ENCODE results near the gene ADAMTSL2.

ADAMTSL2 gene

DNA sequence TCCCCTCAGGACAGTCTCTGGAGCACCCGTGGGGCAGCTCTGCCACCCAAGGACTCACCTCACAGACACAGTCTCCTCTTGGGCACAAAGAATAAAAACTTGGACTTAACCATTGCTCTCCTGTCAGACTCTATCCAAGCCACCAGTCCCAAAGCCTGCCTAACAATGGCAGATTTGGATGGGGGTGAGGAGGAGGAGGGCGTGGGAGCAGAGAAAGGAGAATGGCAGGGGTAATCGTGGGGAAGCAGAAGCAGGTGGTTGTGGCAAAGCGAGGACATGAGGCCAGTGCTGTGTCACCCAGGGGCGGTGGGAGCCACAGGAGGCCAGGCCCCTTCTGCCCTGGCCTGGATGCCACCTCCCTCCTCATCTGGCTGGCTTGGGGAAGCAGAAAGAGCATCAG, 80.2 kb downstream of the ADAMTSL2 start:
- no peak for TF ChIP-seq ZNF274 (IDR thresholded peaks at IDR 0.05; ENCODE audit: low read depth, low read length)

DNA sequence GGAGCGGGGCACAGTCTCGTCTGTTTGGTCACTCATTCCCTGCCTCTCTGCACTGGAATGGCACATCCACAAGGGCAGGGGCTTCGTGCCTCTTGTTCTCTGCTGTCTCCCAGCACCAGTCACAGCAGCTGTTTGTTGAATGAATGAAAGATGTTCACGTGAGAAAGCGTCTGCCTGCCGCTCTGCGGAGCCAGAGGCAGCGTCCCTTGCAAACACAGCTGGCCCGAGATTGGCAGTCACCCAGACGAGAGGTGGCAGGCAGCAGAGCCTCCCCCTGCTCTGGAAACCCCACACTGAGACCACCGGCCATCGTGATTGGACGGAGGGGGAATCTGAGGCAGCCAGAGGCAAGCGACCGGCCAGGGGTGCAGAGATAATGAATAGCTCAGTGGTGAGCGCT, 80.7 kb downstream of the ADAMTSL2 start:
- TF ChIP-seq ZNF274 (IDR thresholded peaks at IDR 0.05; ENCODE audit: low read depth, low read length), result no peak

More for the DNA sequence above, 80.2 kb downstream of the ADAMTSL2 start:
- H3K4me3 ChIP-seq (ENCODE audit: low read length), result no peak overlapping the region

DNA sequence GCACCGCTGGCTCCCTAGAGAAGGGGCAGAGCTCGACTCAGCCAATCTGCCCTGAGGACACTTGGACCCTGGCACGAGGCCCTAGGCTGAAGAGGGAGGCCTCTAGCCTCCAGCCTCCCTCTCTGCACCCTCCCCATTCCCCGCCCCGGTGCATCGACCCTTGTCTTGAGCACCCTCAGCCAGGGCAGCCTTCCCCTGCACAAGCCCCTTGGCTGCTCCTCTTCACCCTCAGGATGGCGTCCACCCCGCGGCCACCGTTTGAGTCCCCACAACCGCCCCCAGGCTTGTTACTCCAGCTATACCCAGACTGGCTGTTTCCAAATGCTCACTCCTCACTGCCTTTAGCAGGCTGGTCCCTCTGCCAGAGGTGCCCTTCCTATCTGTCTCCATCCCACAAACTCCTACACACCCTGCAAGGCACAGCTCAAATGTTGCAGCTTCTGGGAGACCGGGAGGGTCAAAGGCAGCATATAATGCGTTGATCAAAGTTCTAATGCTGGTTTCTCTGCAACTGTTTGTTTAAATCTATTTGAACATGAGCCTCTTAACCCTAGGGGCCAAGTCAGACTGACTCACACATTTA, 81.2 kb downstream of the ADAMTSL2 start:
- H3K4me3 ChIP-seq (ENCODE audit: low read length), result no peak overlapping the region
- no peak for TF ChIP-seq ZNF274 (IDR thresholded peaks at IDR 0.05; ENCODE audit: low read depth, low read length)

More for the DNA sequence above, 80.7 kb downstream of the ADAMTSL2 start:
- no peak overlapping the region for H3K4me3 ChIP-seq (ENCODE audit: low read length)

DNA sequence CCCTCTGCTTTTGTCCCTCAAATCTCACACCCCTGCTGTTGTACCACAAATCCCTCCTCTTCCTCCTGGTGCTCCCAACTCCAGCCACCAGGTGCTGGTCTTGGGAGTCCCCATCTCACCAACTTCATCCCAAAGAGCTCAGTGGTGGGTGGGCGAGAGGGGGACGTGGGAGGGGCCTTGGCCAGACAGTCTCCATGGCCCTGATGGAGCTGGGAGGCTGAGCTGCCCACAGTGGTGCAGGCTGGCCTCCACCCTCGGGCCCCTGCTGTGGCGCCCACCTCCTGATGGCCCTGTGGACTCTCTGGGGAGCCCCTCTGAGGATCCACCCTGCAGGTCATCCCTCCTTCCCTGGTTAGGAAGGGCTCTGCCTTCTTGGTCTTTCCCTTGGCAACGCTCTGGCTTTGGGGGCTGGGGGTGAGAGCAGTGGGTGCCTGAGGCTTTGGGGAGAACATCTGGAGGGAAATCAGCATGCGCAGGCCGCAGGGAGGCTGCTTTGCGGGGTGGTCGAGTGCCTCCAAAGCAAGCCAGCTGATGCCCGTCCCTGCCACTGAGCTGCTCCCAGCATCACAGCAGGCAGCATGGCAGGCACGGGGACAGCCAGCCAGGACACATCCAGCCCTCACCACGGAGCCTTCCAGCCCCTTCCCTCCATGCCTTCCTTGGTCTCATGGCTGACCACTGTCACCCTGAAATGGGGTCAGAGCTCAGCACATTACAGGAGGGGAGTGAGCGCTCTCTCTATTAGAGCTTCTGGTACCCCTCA, 82.3 kb downstream of the ADAMTSL2 start:
- no peak for TF ChIP-seq ZNF274 (IDR thresholded peaks at IDR 0.05; ENCODE audit: low read depth, low read length)
- no peak overlapping the region for H3K4me3 ChIP-seq (ENCODE audit: low read length)

DNA sequence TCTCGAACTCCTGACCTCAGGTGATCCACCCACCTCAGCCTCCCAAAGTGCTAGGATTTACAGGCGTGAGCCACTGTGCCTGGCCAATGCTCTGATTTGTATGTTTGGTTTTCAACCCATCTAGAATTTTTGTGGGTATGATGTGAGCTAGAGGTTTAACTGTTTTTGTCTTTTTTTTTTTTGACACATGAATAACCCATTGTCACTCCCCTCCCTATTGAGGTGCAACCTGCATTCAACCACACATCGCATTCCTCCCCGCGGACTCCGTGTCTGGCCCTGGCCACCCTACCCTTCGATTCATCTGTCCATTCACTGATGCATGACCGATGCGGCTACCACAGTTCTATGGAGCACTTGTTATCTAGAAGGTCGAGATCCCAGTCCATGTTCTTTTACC, 84.2 kb downstream of the ADAMTSL2 start:
- H3K4me3 ChIP-seq (ENCODE audit: low read length), result no peak overlapping the region
- TF ChIP-seq ZNF274 (IDR thresholded peaks at IDR 0.05; ENCODE audit: low read depth, low read length), result no peak

GRCh38 chr9:133619791-133620190, 85.3 kb downstream of the ADAMTSL2 start:
- no peak for TF ChIP-seq ZNF274 (IDR thresholded peaks at IDR 0.05; ENCODE audit: low read depth, low read length)
- no peak overlapping the region for H3K4me3 ChIP-seq (ENCODE audit: low read length)

GRCh38 chr9:133621725-133622267, 87.3 kb downstream of the ADAMTSL2 start:
- no peak for TF ChIP-seq ZNF274 (IDR thresholded peaks at IDR 0.05; ENCODE audit: low read depth, low read length)
- H3K4me3 ChIP-seq (ENCODE audit: low read length), result no peak overlapping the region

- TF ChIP-seq ZNF274 (IDR thresholded peaks at IDR 0.05; ENCODE audit: low read depth, low read length), result no peak
- H3K4me3 ChIP-seq (ENCODE audit: low read length), result no peak overlapping the region
Observed at GRCh38 chr9:133622555-133622954, 88.1 kb downstream of the ADAMTSL2 start.
